GM19397 (cell line): Measurements from ENCODE around the gene SPTBN4.
"Not testable (repeated sequence)": the region's sequence is repeated elsewhere in the genome, so short reads cannot be mapped to it uniquely, and the experiment has no call there.

Experiments used
- ATAC-seq: cut with Tn5 transposase; IDR thresholded peaks from one replicate; pipeline ENCODE4 v1.9.1; 2021; ENCODE audit warnings: mild to moderate bottlenecking, moderate library complexity; ENCODE audit not compliant: unreplicated experiment

The SPTBN4 gene

DNA sequence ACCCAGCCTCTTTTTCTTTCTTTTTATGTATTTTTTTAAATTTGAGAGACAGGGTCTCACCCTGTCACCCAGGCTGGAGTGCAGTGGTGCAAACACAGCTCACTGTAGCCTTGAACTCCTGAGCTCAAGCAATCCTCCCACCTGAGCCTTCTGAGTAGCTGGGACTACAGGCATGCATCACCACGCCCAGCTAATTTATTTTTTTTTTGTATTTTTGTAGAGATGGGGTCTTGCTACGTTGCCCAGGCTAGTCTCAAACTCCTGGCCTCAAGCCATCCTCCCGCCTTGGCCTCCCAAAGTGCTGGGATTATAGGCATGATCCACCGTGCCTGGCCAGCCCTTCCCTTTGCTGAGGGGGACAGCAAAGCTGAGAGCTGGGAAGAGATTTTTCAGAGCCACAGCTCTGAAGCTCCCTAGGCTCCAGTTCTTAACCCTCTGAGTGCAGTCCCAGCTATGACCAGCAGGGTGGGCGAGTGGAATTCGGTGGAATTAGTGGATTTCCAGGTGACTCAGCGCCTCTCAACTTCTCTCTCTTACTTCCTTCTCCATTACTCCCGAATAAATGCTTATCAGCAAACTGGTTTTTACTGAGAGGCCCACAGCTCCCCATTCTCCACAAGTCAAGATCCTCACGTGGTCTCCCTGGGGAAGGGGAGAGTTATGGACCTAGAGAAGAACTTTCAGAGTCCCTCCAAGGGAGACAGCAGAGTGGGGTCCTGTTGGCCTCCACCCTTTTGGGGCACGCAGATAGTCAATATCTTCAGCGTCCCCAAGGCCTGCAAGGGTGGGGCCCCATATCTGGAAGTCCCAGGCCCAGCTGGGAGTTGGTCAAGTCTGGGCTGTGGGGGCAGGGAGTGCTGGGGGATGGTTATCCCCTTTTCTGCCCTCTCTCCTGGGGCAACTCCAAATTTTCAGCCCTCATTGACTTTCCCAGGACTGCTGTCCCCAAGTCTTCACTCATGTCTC lies 2.5 kb upstream of the SPTBN4 start:
- no peak for ATAC-seq

DNA sequence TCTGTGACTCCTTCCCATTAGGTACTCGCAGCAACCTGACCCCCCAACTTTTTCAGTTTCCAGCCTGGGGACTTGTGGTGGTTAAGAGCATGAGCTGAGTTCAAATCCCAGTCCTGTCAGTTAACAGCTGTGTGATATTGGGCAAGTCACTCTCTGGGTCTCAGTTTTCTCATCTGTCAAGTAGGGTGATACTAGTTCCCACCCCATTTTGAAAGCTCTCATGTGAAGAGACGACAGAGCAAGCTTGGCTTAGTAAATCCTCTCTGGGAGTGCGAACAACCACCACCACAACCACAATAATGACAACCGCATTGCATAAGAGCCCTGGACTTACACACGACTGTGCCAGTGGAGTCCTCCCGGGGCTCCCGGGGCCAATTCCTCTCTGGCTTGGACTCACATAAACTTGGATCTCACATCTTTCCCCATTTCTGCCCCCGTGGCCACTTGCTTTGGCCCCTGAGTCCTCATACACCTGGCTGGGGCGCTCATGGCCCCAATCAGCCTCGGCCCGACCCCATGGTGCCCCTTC lies 1.7 kb upstream of the SPTBN4 start:
- no peak for ATAC-seq

DNA sequence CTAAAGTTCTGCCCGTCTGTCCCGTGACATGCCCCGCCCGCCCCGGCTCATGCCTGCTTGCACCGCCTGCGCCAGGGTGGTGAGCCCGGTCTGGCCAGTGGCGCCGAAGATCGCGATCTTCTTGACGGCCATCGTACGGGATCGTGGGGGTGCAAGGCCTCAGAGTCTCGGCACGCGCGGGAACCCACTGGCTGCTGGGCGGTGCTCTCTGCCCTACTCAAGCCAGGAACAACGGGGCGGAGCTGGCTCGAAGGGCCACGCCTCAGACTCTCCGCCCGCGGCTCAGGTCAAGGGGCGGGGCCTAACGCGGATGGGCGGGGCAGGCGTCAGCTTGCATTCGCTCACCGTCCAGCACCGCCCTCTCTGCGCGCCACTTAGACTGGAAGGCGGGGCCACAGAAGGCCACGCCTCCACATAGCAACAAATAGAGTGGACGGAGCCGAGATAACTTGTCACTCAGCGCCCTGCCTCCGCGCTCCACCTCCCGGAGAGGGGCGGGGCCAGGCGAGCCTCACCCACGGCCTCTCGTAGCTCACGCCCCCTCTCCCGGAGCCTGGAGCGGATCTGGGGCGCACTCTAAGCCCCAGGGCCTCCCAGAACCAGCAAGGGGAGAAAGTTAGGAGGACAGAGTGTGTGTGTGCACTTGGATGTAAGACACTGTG lies 1.1 kb upstream of the SPTBN4 start, which contains the start of gene BLVRB:
Gene BLVRB, minus strand, starts transcription at position 189 of the 662 bp plus-strand sequence. Its CDS starts 57 bp downstream, at position 132.
- ATAC-seq, result peak; percentile 90

DNA sequence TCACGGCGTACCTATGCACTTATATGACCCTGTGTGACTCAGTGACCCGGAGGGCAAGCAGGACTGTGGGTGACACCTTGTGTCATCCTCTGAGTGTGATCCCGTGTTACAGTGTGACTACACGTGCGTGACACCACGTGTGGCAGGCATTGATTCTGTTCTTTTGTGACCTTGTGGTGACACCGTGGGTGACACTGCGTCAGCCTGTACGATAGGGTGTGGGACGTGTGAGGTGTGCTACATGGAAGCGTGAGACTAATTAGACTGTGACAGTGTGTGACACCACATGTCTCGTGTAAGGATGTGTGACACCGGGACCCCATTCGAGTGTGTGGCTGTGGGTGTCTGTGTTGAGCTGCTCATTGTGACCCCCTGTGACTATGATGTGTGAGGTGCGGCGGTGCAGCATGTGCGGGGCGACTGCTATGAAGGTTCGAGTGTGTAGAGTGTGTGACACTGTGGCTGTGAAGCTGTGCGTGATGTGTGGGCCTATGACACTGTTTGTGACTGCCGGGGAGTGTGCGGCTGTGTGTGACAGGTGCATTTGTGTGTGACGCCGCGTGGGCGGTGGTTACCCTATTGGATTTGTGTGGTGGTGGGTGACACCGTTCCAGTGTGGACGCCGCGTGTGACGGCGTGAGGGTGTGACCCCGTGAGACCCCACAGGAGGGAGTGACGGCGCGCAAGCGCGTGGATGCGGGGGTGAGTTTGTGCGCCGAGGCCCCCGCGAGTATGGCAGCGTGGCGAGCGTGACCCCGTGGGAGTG lies 399 bp upstream of the SPTBN4 start:
- no peak for ATAC-seq

DNA sequence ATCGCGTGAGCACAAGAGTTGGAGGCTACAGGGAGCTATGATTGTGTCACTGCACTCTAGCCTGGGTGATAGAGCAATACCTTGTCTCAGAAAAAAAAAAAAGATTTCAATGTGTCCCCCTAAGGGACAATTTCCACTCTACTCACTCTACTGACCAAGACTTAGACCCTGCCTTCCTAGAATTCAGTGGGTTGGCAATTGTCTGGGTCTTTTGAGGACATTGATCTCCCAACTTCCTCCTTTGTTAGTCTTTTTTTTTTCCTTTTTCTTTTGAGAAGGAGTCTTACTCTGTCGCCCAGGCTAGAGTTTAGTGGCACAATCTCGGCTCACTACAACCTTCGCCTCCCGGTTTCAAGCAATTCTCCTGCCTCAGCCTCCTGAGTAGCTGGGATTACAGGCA lies 2.2 kb downstream of the SPTBN4 start:
- no peak for ATAC-seq

DNA sequence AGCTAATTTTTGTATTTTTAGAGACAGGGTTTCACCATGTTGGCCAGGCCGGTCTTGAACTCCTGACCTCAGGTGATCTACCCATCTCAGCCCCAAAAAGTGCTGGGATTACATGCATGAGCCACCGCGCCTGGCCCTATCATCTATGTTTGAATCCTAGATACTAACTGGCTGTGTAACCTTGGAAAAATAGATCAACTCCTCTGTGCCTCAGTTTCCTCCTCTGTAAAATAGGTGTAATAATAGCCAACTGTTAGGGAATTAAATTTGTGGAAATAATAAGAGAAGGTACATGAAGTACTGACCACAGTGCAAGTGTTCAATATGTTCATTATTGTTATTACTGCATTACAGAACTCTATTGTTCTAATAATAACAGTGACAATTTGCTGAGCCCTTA lies 4.3 kb downstream of the SPTBN4 start:
- ATAC-seq, result no peak

DNA sequence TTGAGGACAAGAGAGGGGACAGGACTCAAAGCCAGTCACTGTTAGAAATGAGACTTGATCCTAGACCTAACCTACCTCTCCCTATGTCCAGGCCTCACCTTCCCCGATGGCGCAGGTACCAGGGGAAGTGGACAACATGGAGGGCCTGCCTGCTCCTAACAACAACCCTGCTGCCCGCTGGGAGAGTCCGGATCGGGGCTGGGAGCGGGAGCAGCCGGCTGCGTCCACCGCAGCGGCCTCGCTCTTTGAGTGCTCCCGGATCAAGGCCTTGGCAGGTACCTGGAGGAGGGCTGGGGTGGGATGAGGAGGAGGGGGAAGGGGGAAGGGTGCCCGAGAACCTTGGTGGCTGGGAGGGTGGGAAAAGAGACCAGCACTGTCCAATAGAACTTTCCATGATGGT lies 5.7 kb downstream of the SPTBN4 start:
- ATAC-seq, result no peak

DNA sequence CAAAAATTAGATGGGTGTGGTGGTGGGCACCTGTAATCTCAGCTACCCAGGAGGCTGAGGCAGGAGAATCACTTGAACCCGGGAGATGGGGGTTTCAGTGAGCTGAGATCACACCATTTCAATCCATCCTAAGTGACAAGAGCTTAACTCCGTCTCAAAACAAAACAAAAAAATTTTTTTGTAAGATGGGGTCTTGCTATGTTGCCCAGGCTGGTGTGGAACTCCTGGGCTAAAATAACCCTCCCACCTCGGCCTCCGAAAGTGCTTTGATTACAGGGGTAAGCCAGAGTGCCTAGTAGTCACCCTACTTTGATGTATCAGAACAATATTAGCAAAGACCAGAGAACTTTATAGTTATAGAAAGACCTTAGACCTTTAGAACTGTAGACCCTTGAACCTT lies 7.9 kb downstream of the SPTBN4 start:
- no peak for ATAC-seq

DNA sequence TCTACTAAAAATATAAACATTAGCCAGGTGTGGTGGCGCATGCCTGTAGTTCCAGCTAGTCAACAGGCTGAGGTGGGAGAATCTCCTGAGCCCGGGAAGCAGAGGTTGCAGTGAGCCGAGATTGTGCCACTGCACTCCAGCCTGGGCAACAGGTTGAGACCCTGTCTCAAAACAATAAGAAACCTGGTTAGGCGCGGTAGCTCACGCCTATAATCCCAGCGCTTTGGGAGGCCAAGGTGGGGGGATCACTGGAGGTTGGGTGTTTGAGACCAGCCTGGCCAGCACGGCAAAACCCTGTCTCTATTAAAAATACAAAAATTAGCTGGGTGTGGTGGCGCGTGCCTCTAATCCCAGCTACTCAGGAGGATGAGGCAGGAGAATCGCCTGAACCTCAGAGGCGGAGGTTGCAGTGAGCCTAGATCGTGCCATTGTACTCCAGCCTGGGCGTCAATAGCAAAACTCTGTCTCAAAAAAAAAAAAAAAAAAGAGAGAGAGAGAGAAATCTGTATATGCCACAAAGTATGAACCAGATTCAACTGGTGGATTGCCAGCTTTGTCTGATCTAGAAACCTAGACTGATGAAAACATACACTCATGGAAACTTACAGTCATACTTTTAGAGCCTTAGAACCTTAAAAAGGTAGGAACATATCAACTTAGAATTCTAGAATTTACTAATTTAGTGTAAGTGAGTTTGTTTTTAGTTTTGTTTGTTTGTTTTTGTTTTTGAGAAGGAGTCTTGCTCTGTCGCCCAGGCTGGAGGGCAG lies 9.3 kb downstream of the SPTBN4 start:
- not testable (repeated sequence) for ATAC-seq

DNA sequence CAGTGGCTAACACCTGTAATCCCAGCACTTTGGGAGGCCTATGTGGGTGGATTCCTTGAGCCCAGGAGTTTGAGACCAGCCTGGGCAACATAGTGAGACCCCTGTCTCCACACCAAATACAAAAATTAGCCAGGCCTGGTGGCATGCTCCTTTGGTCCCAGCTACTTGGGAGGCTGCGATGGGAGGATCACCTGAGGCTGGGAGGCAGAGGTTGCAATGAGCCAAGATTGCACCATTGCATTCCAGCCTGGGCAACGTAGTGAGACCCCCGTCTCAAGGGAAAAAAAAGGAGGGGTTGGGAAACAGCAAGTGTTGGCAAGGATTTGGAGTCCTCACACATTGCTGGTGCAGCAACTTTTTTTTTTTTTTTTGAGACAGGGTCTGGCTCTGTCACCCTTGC lies 19.2 kb downstream of the SPTBN4 start:
- no peak for ATAC-seq

DNA sequence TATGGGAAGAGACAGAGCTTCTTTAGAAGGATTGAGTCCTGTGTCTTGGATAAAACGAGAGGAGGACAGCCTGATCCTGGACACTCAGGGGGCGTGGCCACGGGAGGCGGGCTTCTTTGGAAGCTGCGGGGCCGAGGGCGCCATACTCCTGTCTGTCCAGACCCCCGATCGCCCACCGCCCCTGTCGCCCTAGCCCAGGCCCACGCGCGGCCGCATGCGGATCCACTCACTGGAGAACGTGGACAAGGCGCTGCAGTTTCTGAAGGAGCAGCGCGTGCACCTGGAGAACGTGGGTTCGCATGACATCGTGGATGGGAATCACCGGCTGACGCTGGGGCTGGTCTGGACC lies 23.1 kb downstream of the SPTBN4 start:
- no peak for ATAC-seq

DNA sequence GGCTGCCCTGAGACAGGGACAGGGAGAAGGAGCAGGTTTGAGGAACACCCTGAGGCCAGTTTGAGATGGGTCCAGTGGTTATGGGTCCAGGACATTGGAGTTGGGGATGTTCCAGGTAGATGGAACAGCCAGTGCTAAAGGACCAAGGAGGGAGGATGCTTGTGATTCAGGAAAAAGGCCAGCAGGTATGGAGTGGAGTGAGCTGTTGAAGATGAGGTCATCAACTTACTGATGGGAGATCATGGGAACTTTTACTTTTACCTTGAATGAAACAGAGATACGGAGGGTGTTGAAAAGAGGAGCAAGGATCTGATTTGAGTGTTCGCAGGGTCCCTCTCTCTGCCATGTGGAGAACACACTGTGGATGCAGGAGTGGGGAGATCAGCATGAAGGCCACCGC lies 25.5 kb downstream of the SPTBN4 start:
- no peak for ATAC-seq

DNA sequence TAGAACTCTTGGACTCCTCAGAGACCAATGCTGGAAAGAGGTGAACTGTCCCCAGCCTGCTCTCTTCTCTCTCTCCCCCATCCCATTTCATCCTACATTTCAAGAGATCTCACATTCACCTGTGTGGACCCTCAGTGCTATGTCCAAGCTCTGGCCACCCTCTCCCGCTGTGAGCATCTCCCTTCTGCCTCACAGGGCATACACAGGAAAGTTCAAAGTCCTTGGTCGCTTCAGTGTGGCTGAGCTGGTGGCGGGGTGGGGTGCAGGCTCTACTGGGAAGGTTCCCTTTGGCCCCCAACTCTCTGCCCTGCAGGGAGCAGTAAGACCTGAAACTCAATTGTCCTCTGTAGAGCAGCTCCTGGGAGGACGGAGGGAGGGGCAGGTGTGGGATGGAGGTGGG lies 27.0 kb downstream of the SPTBN4 start:
- ATAC-seq, result no peak

DNA sequence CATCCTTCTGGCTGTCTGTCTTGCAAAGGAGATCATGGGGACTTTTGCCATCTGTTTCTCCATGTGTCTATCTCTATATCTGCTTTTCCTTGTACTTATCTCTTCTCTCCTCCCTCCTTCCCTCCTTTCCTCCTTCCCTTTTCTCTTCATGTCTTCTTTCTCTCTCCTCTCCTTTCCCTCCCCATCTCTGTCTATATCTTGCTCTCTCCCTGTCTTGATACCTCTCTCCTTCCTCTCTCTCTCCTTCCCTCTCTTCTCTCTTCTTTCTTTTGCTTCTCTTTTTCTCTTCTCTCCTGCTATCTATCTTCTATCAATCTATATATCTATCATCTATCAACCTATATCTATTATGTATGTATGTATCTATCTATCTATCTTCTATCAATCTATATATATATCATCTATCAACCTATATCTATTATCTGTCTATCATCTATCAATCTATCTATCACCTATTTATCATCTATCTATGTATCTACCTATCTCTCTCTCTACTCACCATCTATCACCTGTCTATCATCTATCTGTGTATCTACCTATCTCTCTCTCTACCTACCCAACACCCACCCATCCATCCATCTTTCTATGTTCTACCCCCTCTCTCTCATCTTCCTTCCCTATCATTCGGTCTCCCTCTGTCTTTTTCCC lies 27.5 kb downstream of the SPTBN4 start:
- ATAC-seq, result no peak

DNA sequence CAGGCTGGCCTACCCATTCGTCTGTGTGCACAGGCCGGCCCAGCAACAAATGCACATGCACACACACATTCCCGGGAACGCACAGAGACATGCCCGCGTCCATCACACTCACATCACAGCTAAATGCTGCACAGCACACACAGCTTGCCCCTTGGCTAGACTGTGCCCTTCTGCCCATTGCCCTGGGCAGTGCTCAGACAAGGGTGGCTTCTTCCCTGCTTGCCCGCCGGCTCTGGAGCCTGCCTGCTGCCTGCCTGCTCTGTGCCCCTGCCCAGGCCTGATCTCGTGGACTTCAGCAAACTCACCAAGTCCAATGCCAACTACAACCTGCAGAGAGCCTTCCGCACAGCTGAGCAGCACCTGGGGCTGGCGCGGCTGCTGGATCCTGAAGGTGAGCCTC lies 30.4 kb downstream of the SPTBN4 start:
- ATAC-seq, result no peak

DNA sequence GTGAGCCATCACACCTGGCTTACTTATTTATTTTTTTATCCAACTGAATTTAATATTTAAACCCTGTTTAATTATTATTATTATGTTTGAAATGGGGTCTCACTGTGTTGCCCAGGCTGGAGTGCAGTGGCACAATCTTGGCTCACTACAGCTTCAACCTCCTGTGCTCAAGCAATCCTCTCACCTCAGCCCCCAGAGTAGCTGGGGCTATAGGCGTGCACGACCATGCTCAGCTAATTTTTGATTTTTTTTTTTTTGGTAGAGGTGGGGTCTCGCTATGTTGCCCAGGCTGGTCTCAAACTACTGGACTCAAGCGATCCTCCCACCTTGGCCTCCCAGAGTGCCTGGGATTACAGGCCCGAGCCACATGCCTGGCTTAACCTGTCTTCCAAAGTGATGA lies 32.5 kb downstream of the SPTBN4 start:
- ATAC-seq, result no peak

DNA sequence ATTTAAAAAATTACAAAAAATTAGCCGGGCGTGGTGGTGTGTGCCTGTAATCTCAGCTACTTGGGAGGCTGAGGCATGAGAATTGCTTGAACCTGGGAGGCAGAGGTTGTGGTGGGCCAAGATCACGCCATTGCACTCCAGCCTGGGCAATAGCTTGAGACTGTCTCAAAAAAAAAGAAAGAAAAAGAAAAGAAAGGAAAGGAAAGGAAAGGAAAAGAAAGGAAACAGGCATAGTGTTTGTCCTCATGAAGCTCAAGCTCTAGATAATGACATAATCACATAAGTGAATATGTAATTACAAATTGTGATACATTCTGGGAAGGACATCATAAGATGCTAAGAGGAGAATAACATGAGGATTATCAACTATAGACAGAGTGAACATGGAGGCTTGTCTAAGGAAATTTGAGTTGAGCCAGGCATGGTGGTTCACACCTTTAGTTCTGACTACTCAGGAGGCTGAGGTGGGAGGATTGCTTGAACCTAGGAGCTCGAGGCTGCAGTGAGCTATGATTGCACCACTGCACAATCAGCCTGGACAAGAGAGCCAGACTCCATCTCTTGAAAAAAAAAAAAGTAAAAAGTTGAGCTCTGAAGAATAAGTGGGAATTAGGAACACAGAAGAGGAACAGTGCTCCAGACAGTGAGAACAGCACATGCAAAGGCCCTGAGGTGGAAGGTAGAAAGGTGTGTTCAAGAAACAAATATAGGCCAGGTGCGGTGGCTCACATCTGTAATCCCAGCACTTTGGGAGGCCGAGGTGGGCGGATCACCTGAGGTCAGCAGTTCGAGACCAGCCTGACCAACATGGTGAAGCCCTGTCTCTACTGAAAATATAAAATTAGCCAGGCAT lies 34.1 kb downstream of the SPTBN4 start:
- ATAC-seq, result not testable (repeated sequence)

DNA sequence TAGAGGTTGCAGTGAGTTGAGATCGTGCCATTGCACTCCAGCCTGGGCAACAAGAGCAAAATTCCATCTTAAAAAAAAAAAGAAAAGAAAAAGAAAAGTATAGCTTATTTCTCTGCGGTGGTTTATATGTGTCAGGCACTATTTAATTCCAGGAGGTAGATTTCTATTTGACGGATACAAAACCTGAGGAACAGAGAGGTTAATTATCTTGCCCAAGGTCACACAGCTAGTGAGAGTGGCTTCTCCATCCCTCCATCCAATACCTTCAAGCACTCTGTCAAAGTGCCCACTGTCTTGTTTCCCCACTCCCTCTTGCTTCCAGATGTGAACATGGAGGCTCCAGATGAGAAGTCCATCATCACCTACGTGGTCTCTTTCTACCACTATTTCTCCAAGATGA lies 34.8 kb downstream of the SPTBN4 start:
- ATAC-seq, result no peak

DNA sequence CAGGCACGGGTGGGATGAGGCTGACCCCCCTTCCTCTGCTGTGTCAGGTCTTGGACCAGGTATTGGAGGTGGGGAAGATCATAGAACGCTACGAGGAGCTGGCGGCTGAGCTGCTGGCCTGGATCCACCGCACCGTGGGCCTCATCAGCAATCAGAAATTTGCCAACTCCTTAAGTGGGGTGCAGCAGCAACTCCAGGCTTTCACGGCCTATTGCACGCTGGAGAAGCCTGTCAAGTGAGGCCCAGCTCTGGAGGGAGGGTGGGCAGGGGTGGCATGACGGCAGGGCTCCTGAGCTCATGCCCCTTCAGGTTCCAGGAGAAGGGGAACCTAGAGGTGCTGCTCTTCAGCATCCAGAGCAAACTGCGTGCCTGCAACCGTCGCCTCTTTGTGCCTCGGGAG lies 35.3 kb downstream of the SPTBN4 start:
- no peak for ATAC-seq
